ENCODE measurements around the gene SH3GLB2. TPM values are rescaled to one million over a fixed set of nuclear protein-coding genes. Genes with fewer than 3 reads are reported as not detected.

Gene SH3GLB2
- total RNA-seq, 2 experiments from 2014 or later, result 87.0 to 90.5 TPM

- Mint-ChIP-seq H3K4me1 (peaks cover 36% of the 10 kb centered on the region), H3K27me3 (no peaks in the 10 kb centered on the region), H3K36me3 (ENCODE audit: low read depth) (peaks cover 5% of the 10 kb centered on the region), H3K9me3 (no peaks in the 10 kb centered on the region), H3K27ac (no peak overlapping the region), H3K4me3 (no peak overlapping the region)
- no peak for DNase-seq
- POLR2A ChIA-PET, result interaction anchor here (1.0 kb wide), 1 partner anchor 24 kb away, joined by 3 read pairs; no protein-coding TSS in a partner anchor
- CTCF ChIA-PET, result interaction anchor here (1.9 kb wide), 1 partner anchor 206 kb away, joined by 4 read pairs; the partner anchor contains the start of gene ENDOG
These were observed 4.3 kb downstream of the SH3GLB2 start for GRCh38 chr9:129023908-129024233.

- DNase-seq, result no peak
- Mint-ChIP-seq H3K4me1 (peaks cover 36% of the 10 kb centered on the region), H3K9me3 (no peaks in the 10 kb centered on the region), H3K36me3 (ENCODE audit: low read depth) (peaks cover 7% of the 10 kb centered on the region), H3K27me3 (no peaks in the 10 kb centered on the region), H3K27ac (no peak overlapping the region), H3K4me3 (no peak overlapping the region)
- CTCF ChIA-PET, result interaction anchor here (0.6 to 1.4 kb wide), 2 partner anchors 44 to 95 kb away, joined by 4 read pairs; no protein-coding TSS in a partner anchor
- POLR2A ChIA-PET, result interaction anchor here (1.0 kb wide), 1 partner anchor 24 kb away, joined by 3 read pairs; no protein-coding TSS in a partner anchor
These were observed 4.9 kb downstream of the SH3GLB2 start for GRCh38 chr9:129023036-129023907.

GRCh38 chr9:129022037-129022436 is 6.1 kb downstream of the SH3GLB2 start:
- DNase-seq, result no peak
- peaks cover 12% of the 10 kb centered on the region for H3K36me3 Mint-ChIP-seq (ENCODE audit: low read depth)
- no peaks in the 10 kb centered on the region for H3K9me3 Mint-ChIP-seq
- H3K4me1 Mint-ChIP-seq, result peaks cover 30% of the 10 kb centered on the region
- H3K27me3 Mint-ChIP-seq, result no peaks in the 10 kb centered on the region
- peak overlapping the region; percentile 2 for H3K27ac Mint-ChIP-seq
- POLR2A ChIA-PET, result no interaction called here
- CTCF ChIA-PET, result interaction anchor here (1.4 kb wide), 1 partner anchor 94 kb away, joined by 4 read pairs; no protein-coding TSS in a partner anchor
- no peak overlapping the region for H3K4me3 Mint-ChIP-seq

DNA sequence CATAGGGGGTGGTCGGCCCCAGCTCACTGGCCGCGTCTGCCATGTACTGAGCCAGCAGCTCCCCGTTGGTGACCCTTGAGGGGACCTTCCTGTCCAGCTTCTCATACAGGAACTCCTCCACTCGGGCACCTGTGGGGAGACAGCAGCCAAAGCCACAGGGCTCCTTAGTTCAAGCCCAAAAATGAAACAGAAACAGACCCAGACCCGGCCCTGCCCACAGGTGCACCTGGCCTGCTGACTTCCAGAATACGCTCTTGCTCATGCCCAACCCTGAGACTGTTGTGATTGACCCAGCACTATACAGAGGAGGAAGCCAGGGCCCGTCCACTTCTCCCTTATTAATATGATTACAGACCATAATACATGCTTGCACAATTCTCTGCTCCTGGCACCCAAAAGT is 7.0 kb downstream of the SH3GLB2 start:
- H3K36me3 Mint-ChIP-seq (ENCODE audit: low read depth), result peaks cover 12% of the 10 kb centered on the region
- CTCF ChIA-PET, result no interaction called here
- no peak overlapping the region for H3K4me3 Mint-ChIP-seq
- H3K27me3 Mint-ChIP-seq, result no peaks in the 10 kb centered on the region
- POLR2A ChIA-PET, result no interaction called here
- H3K4me1 Mint-ChIP-seq, result peaks cover 24% of the 10 kb centered on the region
- no peaks in the 10 kb centered on the region for H3K9me3 Mint-ChIP-seq
- DNase-seq, result no peak
- no peak overlapping the region for H3K27ac Mint-ChIP-seq

DNA sequence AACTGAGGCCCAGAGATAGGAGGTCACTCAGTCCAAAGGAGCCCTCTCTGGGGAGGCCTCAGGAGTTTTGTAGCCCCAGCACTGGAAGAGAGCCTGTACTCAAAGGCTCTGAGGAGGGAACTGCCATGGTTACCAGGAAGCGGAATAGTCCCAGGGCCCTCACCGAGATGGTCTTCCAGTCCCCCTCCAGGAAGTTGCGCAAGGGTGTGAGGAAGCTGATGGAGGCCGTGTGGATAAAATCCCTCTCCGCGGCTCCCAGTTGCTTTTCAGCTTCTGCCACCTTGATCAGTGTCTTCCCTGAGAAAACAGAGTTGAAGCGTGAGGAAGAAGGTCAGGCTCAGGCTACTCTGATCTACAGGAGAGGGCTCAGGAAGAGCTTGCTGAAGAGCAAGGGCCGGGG is 13.5 kb downstream of the SH3GLB2 start:
- ChIA-PET CTCF (no interaction called here), POLR2A (no interaction called here)
- peaks cover 25% of the 10 kb centered on the region for H3K36me3 Mint-ChIP-seq (ENCODE audit: low read depth)
- no peaks in the 10 kb centered on the region for H3K4me1 Mint-ChIP-seq
- H3K9me3 Mint-ChIP-seq, result no peaks in the 10 kb centered on the region
- no peak overlapping the region for H3K4me3 Mint-ChIP-seq
- no peak overlapping the region for H3K27ac Mint-ChIP-seq
- no peaks in the 10 kb centered on the region for H3K27me3 Mint-ChIP-seq
- no peak for DNase-seq

- Mint-ChIP-seq H3K27ac (no peak overlapping the region), H3K4me1 (no peaks in the 10 kb centered on the region), H3K9me3 (no peaks in the 10 kb centered on the region), H3K27me3 (no peaks in the 10 kb centered on the region), H3K36me3 (ENCODE audit: low read depth) (peaks cover 25% of the 10 kb centered on the region), H3K4me3 (no peak overlapping the region)
- CTCF ChIA-PET, result no interaction called here
- POLR2A ChIA-PET, result no interaction called here
- no peak for DNase-seq
These were observed 14.0 kb downstream of the SH3GLB2 start for GRCh38 chr9:129014124-129014523.

DNA sequence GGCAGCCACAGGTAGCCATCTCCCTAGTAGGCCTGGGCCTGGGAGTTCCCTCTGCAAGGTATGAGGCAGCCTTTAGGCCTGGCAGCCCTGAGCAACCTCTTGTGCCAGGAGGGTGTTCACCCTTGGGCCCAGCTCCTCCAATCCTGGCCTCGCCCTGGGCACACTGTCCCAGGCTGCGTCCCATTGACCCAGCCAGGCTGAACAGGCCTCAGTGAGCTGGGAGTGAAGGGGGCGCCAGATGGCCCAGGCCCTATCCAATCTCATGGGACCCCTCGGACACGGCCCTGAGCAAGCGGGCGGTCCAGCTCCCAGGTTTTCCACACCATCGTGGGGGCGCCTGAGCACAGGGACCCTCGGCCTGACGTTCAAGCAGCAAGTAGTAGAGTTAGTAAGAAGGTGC is 14.5 kb downstream of the SH3GLB2 start:
- peaks cover 21% of the 10 kb centered on the region for H3K36me3 Mint-ChIP-seq (ENCODE audit: low read depth)
- CTCF ChIA-PET, result no interaction called here
- POLR2A ChIA-PET, result no interaction called here
- no peaks in the 10 kb centered on the region for H3K27me3 Mint-ChIP-seq
- H3K27ac Mint-ChIP-seq, result no peak overlapping the region
- H3K9me3 Mint-ChIP-seq, result no peaks in the 10 kb centered on the region
- no peaks in the 10 kb centered on the region for H3K4me1 Mint-ChIP-seq
- DNase-seq, result no peak
- H3K4me3 Mint-ChIP-seq, result no peak overlapping the region

GRCh38 chr9:129012893-129013448 is 15.2 kb downstream of the SH3GLB2 start:
- no peak overlapping the region for H3K4me3 Mint-ChIP-seq
- no peak for DNase-seq
- ChIA-PET POLR2A (no interaction called here), CTCF (no interaction called here)
- H3K9me3 Mint-ChIP-seq, result no peaks in the 10 kb centered on the region
- H3K27ac Mint-ChIP-seq, result no peak overlapping the region
- H3K27me3 Mint-ChIP-seq, result no peaks in the 10 kb centered on the region
- H3K36me3 Mint-ChIP-seq (ENCODE audit: low read depth), result peaks cover 19% of the 10 kb centered on the region
- no peaks in the 10 kb centered on the region for H3K4me1 Mint-ChIP-seq

GRCh38 chr9:129012343-129012742 is 15.8 kb downstream of the SH3GLB2 start:
- H3K27me3 Mint-ChIP-seq, result no peaks in the 10 kb centered on the region
- CTCF ChIA-PET, result no interaction called here

DNA sequence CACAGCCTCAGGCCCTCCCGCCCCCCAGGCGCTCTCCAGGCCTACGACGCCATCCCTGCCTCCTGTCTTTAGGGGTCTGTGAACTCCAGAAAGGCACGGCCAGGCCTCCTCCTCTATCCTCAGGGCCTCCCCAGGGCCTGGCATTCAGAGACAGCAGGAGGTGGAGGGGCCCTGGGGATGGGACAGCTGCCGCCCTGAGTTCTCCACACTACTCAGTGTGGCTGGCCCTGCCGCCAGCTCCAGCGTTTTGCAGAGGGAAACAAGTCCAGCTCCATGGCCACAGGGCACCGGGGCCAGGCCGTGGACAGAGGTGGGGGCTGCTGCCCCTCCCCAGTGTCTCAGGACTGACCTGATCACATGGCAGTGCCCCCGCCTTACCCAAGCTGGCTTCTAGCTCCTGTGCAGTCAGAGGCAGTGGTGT is 16.4 kb downstream of the SH3GLB2 start:
- DNase-seq, result no peak
- no peaks in the 10 kb centered on the region for H3K4me1 Mint-ChIP-seq
- H3K27ac Mint-ChIP-seq, result no peak overlapping the region
- ChIA-PET CTCF (no interaction called here), POLR2A (no interaction called here)
- peaks cover 23% of the 10 kb centered on the region for H3K36me3 Mint-ChIP-seq (ENCODE audit: low read depth)
- H3K27me3 Mint-ChIP-seq, result no peaks in the 10 kb centered on the region
- no peaks in the 10 kb centered on the region for H3K9me3 Mint-ChIP-seq
- no peak overlapping the region for H3K4me3 Mint-ChIP-seq

More at GRCh38 chr9:129012343-129012742, 15.8 kb downstream of the SH3GLB2 start:
- Mint-ChIP-seq H3K36me3 (ENCODE audit: low read depth) (peaks cover 22% of the 10 kb centered on the region), H3K27ac (no peak overlapping the region), H3K4me1 (no peaks in the 10 kb centered on the region), H3K9me3 (no peaks in the 10 kb centered on the region), H3K4me3 (no peak overlapping the region)
- no peak for DNase-seq
- POLR2A ChIA-PET, result no interaction called here

DNA sequence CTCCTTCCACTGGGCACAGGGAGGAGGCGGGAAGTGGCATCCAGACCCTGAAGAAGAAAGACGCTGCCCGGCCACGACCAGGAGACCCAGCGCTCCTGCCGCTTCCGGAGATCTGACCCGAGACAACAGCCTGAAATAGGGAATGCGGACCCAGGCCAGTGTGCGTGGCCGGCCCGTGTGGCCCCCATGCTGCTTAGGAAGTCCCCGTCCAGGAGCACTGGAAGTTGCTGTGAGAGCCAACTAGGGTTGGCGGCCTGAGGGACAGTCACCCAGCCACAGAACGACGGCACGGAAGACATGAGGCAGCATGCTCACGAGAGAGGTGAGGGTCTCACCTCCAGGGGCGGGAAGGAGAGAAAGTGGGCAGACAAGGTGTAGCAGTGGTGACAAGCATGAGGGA is 17.0 kb downstream of the SH3GLB2 start:
- POLR2A ChIA-PET, result interaction anchor here (0.7 kb wide), 1 partner anchor 8 kb away, joined by 3 read pairs; no protein-coding TSS in a partner anchor
- H3K4me3 Mint-ChIP-seq, result no peak overlapping the region
- no peaks in the 10 kb centered on the region for H3K9me3 Mint-ChIP-seq
- H3K27me3 Mint-ChIP-seq, result no peaks in the 10 kb centered on the region
- peaks cover 28% of the 10 kb centered on the region for H3K36me3 Mint-ChIP-seq (ENCODE audit: low read depth)
- no peaks in the 10 kb centered on the region for H3K4me1 Mint-ChIP-seq
- DNase-seq, result no peak
- no peak overlapping the region for H3K27ac Mint-ChIP-seq
- CTCF ChIA-PET, result no interaction called here

GRCh38 chr9:129010267-129010975 is 17.7 kb downstream of the SH3GLB2 start:
- H3K4me3 Mint-ChIP-seq, result no peak overlapping the region
- POLR2A ChIA-PET, result interaction anchor here (0.7 kb wide), 1 partner anchor 9 kb away, joined by 3 read pairs; no protein-coding TSS in a partner anchor

DNA sequence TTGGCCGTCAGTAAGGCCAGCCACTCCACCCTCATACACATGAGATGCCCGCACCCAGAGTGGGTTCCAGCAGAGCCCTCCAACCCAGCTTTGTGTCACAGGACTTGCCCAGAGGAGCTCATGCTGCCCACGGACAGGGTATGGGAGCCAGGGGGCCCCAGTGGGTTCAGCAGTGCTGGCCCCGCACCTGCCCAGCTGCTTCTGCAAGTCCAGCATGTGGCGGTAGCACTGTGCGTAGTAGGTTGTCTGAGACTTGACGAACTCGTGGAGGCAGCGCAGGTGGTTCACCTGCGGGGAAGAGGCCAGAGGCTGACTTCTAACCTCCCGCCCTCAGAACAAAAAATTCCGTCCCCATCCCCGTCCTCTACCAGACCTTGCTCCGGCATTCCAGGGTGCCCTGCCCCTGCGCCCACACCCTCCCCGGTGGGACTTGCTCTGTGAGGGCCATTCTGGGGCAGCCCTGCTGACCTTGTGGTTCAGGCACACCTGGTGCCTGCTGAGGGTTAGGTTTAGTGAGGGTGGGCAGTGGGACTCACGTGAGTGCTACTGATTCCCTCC is 18.5 kb downstream of the SH3GLB2 start:
- Mint-ChIP-seq H3K4me3 (no peak overlapping the region), H3K4me1 (no peaks in the 10 kb centered on the region), H3K36me3 (ENCODE audit: low read depth) (peaks cover 31% of the 10 kb centered on the region), H3K9me3 (no peaks in the 10 kb centered on the region), H3K27me3 (no peaks in the 10 kb centered on the region), H3K27ac (no peak overlapping the region)
- ChIA-PET CTCF (no interaction called here), POLR2A (interaction anchor here (1.7 kb wide), 1 partner anchor 13 kb away, joined by 4 read pairs; no protein-coding TSS in a partner anchor)
- no peak for DNase-seq

More at GRCh38 chr9:129010267-129010975, 17.7 kb downstream of the SH3GLB2 start:
- H3K27ac Mint-ChIP-seq, result no peak overlapping the region
- H3K36me3 Mint-ChIP-seq (ENCODE audit: low read depth), result peaks cover 32% of the 10 kb centered on the region
- CTCF ChIA-PET, result no interaction called here
- no peaks in the 10 kb centered on the region for H3K27me3 Mint-ChIP-seq
- no peaks in the 10 kb centered on the region for H3K9me3 Mint-ChIP-seq
- H3K4me1 Mint-ChIP-seq, result no peaks in the 10 kb centered on the region
- no peak for DNase-seq

Data from activated CD4-positive, alpha-beta memory T cell treated with anti-CD3 and anti-CD28 coated beads, Interleukin-2, amount 10 ng/mL, durations not matched to agents 7 days and 5 days (primary cell).